Stimulated activated CD4-positive, alpha-beta T cell treated with anti-CD3 and anti-CD28 coated beads, TNF-alpha, amount 100 ng/mL, for 1 hour (primary cell): ENCODE data around the gene AKR1B15.

Experiments
- DNase-seq, 3 donors: peaks; one replicate each; pipeline ENCODE4 v3.0.0-alpha.2; 2020; ENCODE audit warnings: low read depth in 3 of 3, low spot score in 1 of 3

The AKR1B15 gene

GRCh38 chr7:134612197-134612596 lies 63.3 kb downstream of the AKR1B15 start:
- no peak for DNase-seq

- DNase-seq: no peak
Measured at GRCh38 chr7:134613623-134614347, 64.9 kb downstream of the AKR1B15 start.

- no peak for DNase-seq
Measured at GRCh38 chr7:134616611-134617010, 67.7 kb downstream of the AKR1B15 start.

GRCh38 chr7:134618756-134619530 lies 70.0 kb downstream of the AKR1B15 start:
- DNase-seq: no peak

GRCh38 chr7:134619627-134620331 lies 70.9 kb downstream of the AKR1B15 start:
- no peak for DNase-seq

- no peak for DNase-seq
Measured at GRCh38 chr7:134622303-134622995, 73.5 kb downstream of the AKR1B15 start.

- DNase-seq: no peak
Measured at GRCh38 chr7:134623193-134623592, 74.3 kb downstream of the AKR1B15 start.

DNA sequence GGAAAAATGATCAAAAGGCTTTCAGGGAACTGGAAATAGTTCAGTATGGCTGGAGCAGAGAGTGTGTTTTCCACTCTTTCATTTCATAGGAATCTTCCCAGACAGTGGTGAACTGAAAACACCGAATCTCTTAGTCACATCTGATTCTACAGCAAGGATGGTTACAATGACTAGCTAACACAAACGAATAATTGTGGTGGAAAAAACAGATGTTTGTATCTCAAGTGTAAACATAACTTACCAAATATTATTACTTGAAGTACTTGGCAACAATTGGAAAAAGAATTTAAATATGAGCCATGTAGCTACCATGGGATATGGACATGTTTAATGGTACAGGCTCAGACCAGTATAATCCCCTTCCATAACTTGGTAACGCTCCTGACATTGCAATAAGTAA lies 76.6 kb downstream of the AKR1B15 start:
- no peak for DNase-seq

- DNase-seq: no peak
Measured at GRCh38 chr7:134627109-134627774, 78.3 kb downstream of the AKR1B15 start.

GRCh38 chr7:134627775-134628153 lies 78.9 kb downstream of the AKR1B15 start:
- no peak for DNase-seq

DNA sequence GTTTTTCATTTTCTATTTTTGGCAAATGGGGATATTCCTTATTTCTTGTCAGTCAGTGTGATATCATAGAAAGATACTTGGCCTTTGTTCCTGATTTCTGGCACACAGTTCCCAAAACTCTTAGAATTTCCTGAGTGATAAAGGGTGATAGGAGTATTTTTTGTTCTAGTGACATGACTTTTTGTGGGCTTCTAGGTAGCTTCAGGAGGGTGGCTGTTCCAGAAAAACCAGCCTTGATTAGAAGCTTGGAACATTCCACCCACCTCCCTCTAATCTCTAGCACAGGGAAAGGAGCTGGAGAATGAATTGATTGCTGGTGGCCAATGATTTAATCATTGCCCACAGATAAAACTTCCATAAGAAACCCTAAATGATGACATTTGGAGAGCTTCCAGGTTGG lies 80.5 kb downstream of the AKR1B15 start:
- no peak for DNase-seq
